K562 (cell line): ENCODE results near the gene ZBTB20. TPM values are rescaled to one million over a fixed set of nuclear protein-coding genes. Genes with fewer than 3 reads are reported as not detected.

ENCODE experiments used
- ATAC-seq: fragments of 200-7000 bp; cut with Tn5 transposase; 3 replicates; pipeline ENCODE4 v1.9.1; 2020; ENCODE audit warnings: moderate library complexity
- BruUV-seq: library from RNA; stranded (reverse); fragments of 400-500 nt; replicated peaks from 2 replicates; lab custom pipeline; 2021; lab: Mats Ljungman, UMichigan
- CTCF ChIA-PET: fragments of 300-600 bp; formaldehyde crosslinking; extraction: SDS; loops from one replicate; lab custom pipeline; 2021; ENCODE audit warnings: low intra/inter-chr PET ratio; lab: Yijun Ruan, JAX
- POLR2A ChIA-PET: fragments of 300-600, 350-650 bp; sonication (Branson Sonifier 250); formaldehyde crosslinking; extraction: SDS; loops from one replicate; lab custom pipeline; 2021; ENCODE audit warnings: antibody characterized with exemption, inconsistent platforms; lab: Yijun Ruan, JAX
- DNase-seq, 4 experiments: peaks; one replicate each; pipeline versions ENCODE4 v3.0.0 to v3.0.0-alpha.2; 2011 to 2018; ENCODE audit warnings: low spot score in 3 of 4, mixed read lengths in 3 of 4; ENCODE audit errors: extremely low read depth in 1 of 4
- FAIRE-seq: peaks from 2 replicates; lab custom pipeline; 2011; peaks lifted over from hg19 to GRCh38; lab: Jason Lieb, UNC
- H2AFZ ChIP-seq: 2 replicates; pipeline ENCODE4 v1.6.0; 2011; ENCODE audit warnings: low read depth, low read length, control low read depth, inconsistent platforms
- H3K27ac ChIP-seq: fragments of 200-600 bp; 3 replicates; pipeline ENCODE4 v1.8.0; 2011; ENCODE audit warnings: low read depth, mild to moderate bottlenecking, control low read depth, inconsistent platforms, low read length, moderate library complexity, mixed read lengths; ENCODE audit errors: extremely low read depth
- H3K27me3 ChIP-seq, 2 experiments: fragments of 300-600 bp in 1 of 2; 2 replicates in 1 of 2; 3 replicates in 1 of 2; pipeline versions ENCODE4 v1.6.0 to v1.8.0; 2011; ENCODE audit warnings: inconsistent platforms in 2 of 2, low read length in 2 of 2, mild to moderate bottlenecking in 1 of 2, mixed read lengths in 1 of 2, moderate library complexity in 1 of 2; ENCODE audit not compliant: control insufficient read depth in 2 of 2, insufficient read depth in 2 of 2
- H3K36me3 ChIP-seq: fragments of 300-600 bp; 3 replicates; pipeline ENCODE4 v1.8.0; 2011; ENCODE audit warnings: mild to moderate bottlenecking, low read length, inconsistent platforms; ENCODE audit not compliant: control insufficient read depth, insufficient read depth
- H3K4me1 ChIP-seq, 2 experiments: fragments of 200-600 bp in 1 of 2; replicated peaks in 1 of 2; 2 replicates in 1 of 2; 3 replicates in 1 of 2; pipeline versions ENCODE4 v1.5.1 to v1.8.0; 2011; ENCODE audit warnings: inconsistent platforms in 2 of 2, low read length in 2 of 2, mild to moderate bottlenecking in 1 of 2, mixed read lengths in 1 of 2, moderate library complexity in 1 of 2; ENCODE audit not compliant: control insufficient read depth in 2 of 2, insufficient read depth in 2 of 2
- H3K4me2 ChIP-seq: 2 replicates; pipeline ENCODE4 v1.6.1; 2011; ENCODE audit warnings: low read length, control low read depth, inconsistent platforms, mixed read lengths; ENCODE audit not compliant: insufficient read depth
- H3K4me3 ChIP-seq: fragments of 200-600 bp; sonication (generic), shearing (Covaris generic); 2 replicates; pipeline ENCODE4 v1.5.1; 2016; ENCODE audit warnings: control low read depth, inconsistent platforms
- H3K79me2 ChIP-seq: fragments of 200-600 bp; 3 replicates; pipeline ENCODE4 v1.8.0; 2011; ENCODE audit warnings: low read length, inconsistent platforms; ENCODE audit not compliant: control insufficient read depth, insufficient read depth
- H3K9ac ChIP-seq, 2 experiments: 2 replicates each; pipeline versions ENCODE4 v1.6.0 to v1.6.1; 2011; ENCODE audit warnings: low read depth in 2 of 2, low read length in 2 of 2, control low read depth in 1 of 2, inconsistent platforms in 1 of 2, mild to moderate bottlenecking in 1 of 2, mixed read lengths in 1 of 2; ENCODE audit not compliant: insufficient read depth in 1 of 2
- H3K9me1 ChIP-seq: one replicate; pipeline ENCODE4 v1.6.0; 2011; ENCODE audit warnings: inconsistent platforms, mild to moderate bottlenecking, low read length, moderate library complexity; ENCODE audit not compliant: control insufficient read depth, insufficient read depth
- H3K9me3 ChIP-seq: replicated peaks from 2 replicates; pipeline ENCODE4 v1.5.1; 2011; ENCODE audit warnings: low read depth, low read length, inconsistent platforms; ENCODE audit not compliant: control insufficient read depth, insufficient read depth
- H4K20me1 ChIP-seq: replicated peaks from 2 replicates; pipeline ENCODE4 v1.6.1; 2011; ENCODE audit warnings: low read length, inconsistent platforms, mixed read lengths; ENCODE audit not compliant: control insufficient read depth, insufficient read depth
- ELF4 ChIP-seq: fragments of 450-650 bp; formaldehyde crosslinking; IDR thresholded peaks from 2 replicates; pipeline ENCODE4 v1.4.0; 2022; ENCODE audit warnings: missing genetic modification characterization
- FOXO4 ChIP-seq: fragments of 450-650 bp; formaldehyde crosslinking; IDR thresholded peaks from 2 replicates; pipeline ENCODE4 v1.4.0; 2020; ENCODE audit warnings: mild to moderate bottlenecking, moderate library complexity
- HMG20B ChIP-seq: fragments of 250-450 bp; sonication (Bioruptor Pico); IDR thresholded peaks from 2 replicates; pipeline ENCODE4 v1.5.0; 2021; ENCODE audit warnings: mild to moderate bottlenecking
- NFE2 ChIP-seq: IDR thresholded peaks from 2 replicates; pipeline ENCODE4 v1.6.1; 2014; ENCODE audit warnings: antibody characterized with exemption, low read depth
- RBM14 ChIP-seq: fragments of 200-400 bp; formaldehyde crosslinking; IDR thresholded peaks from 2 replicates; pipeline ENCODE4 v1.6.1; 2018; ENCODE audit warnings: low read depth, mild to moderate bottlenecking, low read length, moderate library complexity, borderline replicate concordance; ENCODE audit not compliant: insufficient read depth
- SMARCC2 ChIP-seq: fragments of 450-650 bp; IDR thresholded peaks from 2 replicates; pipeline ENCODE4 v1.6.1; 2017; ENCODE audit warnings: antibody characterized with exemption, moderate library complexity, mild to moderate bottlenecking, low read depth
- TAF9B ChIP-seq: fragments of 450-650 bp; IDR thresholded peaks from 2 replicates; pipeline ENCODE4 v1.6.1; 2018; ENCODE audit warnings: mild to moderate bottlenecking; ENCODE audit not compliant: partially characterized antibody
- ZFP36 ChIP-seq: fragments of 150-350 bp; IDR thresholded peaks from 2 replicates; pipeline ENCODE4 v1.6.1; 2018; ENCODE audit warnings: low read length, low read depth; ENCODE audit not compliant: partially characterized antibody
- ZFX ChIP-seq: sonication (generic); formaldehyde crosslinking; IDR thresholded peaks from 2 replicates; pipeline ENCODE4 v1.8.0; 2022; ENCODE audit warnings: mild to moderate bottlenecking, missing genetic modification reagents, moderate library complexity
- WGBS: fragments of 100-300 bp; shearing (Covaris generic); methylation state at CpG from one replicate; pipeline ENCODE4 v1.1.6; 2016; ENCODE audit warnings: low coverage, mixed read lengths; ENCODE audit not compliant: insufficient coverage; ENCODE audit errors: missing lambda C conversion rate; 5-methylcytosine and 5-hydroxymethylcytosine counted together
- in situ Hi-C: fragments of 300-500 bp; cut with MboI; formaldehyde crosslinking; loops from 4 replicates; pipeline ENCODE4 v1.15.0; 2018; ENCODE audit warnings: inconsistent platforms, mixed read lengths
- intact Hi-C: fragments of 100-400 bp; cut with micrococcal nuclease; formaldehyde crosslinking; loops from 2 replicates; pipeline ENCODE4 v1.14.2; 2022
- polyA plus RNA-seq, 8 experiments: library from polyadenylated mRNA; depleted of rRNA in 4 of 8; stranded (reverse) in 5 of 8; unstranded in 3 of 8; fragments of >200 nt; fragmentation: Nextera tagmentation in 2 of 8; fragmentation: Illumina TruSeq in 1 of 8; extraction: Ambion mirVana in 2 of 8; extraction: Trizol in 1 of 8; gene quantifications; 2 replicates each; pipeline versions ENCODE4 v1.2.1 to v1.2.3, GENCODE V29; 2011 to 2014; ENCODE audit warnings: inconsistent platforms in 1 of 8, missing spikeins in 1 of 8
- total RNA-seq, 7 experiments: library from RNA; depleted of rRNA in 6 of 7; stranded (reverse); fragments of >200 nt in 6 of 7; fragmentation: Illumina TruSeq in 2 of 7; extraction: Trizol in 2 of 7; gene quantifications; 2 replicates each; pipeline versions ENCODE4 v1.2.1 to v1.2.3, GENCODE V29; 2011 to 2021; ENCODE audit warnings: low replicate concordance in 1 of 7
- TF ChIP-seq, protein P1 (sequence below): sonication (generic); formaldehyde crosslinking; IDR thresholded peaks from 2 replicates; pipeline ENCODE4 v1.8.1; 2023; ENCODE audit warnings: mild to moderate bottlenecking, missing genetic modification reagents
- TF ChIP-seq, protein P2 (sequence below): sonication (generic); formaldehyde crosslinking; IDR thresholded peaks from 2 replicates; pipeline ENCODE4 v1.8.1; 2023; ENCODE audit warnings: missing genetic modification reagents, mild to moderate bottlenecking, borderline replicate concordance

Gene ZBTB20
- total and polyA plus RNA-seq, 9 of the 15 experiments (the other 6 are each of a cell fraction or from before 2014, with no cell fraction given) = 0.17 to 1.7 (median 0.45) TPM

DNA sequence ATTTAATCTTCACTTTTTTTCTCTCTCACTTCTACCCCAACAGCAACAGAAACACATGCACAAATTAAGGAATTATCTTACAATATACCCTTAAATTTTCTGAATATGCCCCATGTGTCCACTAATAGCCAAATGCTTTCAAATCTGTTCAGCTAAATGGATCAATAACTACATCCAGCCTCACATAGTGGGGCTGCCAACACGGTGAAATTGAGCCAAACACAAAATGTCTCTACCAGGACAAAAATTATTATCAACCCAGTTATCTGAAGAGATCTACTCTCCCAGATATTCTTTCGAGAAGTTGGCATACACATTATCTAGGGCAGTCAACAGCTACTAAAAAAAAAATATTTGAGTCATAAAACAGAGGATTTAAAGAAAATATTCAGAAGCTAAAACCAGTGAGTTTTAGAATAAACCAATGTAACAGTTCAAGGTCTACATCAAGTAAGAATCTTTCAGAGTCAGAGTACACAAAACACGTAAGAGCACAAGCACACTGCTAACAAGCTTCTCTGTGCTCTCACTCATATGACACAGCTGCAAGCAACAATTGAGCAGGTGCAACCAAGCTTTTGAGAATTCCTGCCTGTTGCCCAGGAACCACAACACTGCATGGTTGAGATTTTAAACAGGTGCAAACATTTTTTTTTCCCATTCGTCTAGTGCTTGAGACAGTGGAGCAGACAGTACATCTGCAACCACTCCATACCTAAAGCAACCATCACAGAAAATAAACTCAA is 247.7 kb downstream of the ZBTB20 start (continued):
- TF ChIP-seq, protein P1, sequence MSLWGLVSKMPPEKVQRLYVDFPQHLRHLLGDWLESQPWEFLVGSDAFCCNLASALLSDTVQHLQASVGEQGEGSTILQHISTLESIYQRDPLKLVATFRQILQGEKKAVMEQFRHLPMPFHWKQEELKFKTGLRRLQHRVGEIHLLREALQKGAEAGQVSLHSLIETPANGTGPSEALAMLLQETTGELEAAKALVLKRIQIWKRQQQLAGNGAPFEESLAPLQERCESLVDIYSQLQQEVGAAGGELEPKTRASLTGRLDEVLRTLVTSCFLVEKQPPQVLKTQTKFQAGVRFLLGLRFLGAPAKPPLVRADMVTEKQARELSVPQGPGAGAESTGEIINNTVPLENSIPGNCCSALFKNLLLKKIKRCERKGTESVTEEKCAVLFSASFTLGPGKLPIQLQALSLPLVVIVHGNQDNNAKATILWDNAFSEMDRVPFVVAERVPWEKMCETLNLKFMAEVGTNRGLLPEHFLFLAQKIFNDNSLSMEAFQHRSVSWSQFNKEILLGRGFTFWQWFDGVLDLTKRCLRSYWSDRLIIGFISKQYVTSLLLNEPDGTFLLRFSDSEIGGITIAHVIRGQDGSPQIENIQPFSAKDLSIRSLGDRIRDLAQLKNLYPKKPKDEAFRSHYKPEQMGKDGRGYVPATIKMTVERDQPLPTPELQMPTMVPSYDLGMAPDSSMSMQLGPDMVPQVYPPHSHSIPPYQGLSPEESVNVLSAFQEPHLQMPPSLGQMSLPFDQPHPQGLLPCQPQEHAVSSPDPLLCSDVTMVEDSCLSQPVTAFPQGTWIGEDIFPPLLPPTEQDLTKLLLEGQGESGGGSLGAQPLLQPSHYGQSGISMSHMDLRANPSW (CRISPR knock-in tag) = no peak
- TF ChIP-seq NFE2 = no peak
- TF ChIP-seq ZFX (CRISPR knock-in tag) = no peak
- no peak for TF ChIP-seq ZFP36
- no peak for TF ChIP-seq SMARCC2

- no TSS peak for BruUV-seq
- ChIA-PET POLR2A (no interaction called here), CTCF (no interaction called here)
- H3K27me3 ChIP-seq = no peaks in the 10 kb centered on the region
- ATAC-seq (no peak), DNase-seq (no peak), FAIRE-seq (no peak)
- H3K27ac ChIP-seq = no peak overlapping the region
- H3K4me2 ChIP-seq = no peak overlapping the region
- no peak overlapping the region for H3K4me3 ChIP-seq
- 33% methylated on average over 1 of the region's 1 CpG for WGBS
- no peaks in the 10 kb centered on the region for H4K20me1 ChIP-seq
- H3K36me3 ChIP-seq = no peaks in the 10 kb centered on the region
- no peaks in the 10 kb centered on the region for H3K9me1 ChIP-seq
- H3K9ac ChIP-seq = no peak overlapping the region
- intact Hi-C loops (no loop called here), in situ Hi-C loops (no loop called here)
- H3K4me1 ChIP-seq = no peaks in the 10 kb centered on the region
- H2AFZ ChIP-seq = no peak overlapping the region
- H3K79me2 ChIP-seq = no peaks in the 10 kb centered on the region
- H3K9me3 ChIP-seq = no peaks in the 10 kb centered on the region
- TF ChIP-seq TAF9B (no peak), RBM14 (no peak), FOXO4 (CRISPR knock-in tag) (no peak), ELF4 (CRISPR knock-in tag) (no peak), HMG20B (CRISPR knock-in tag) (no peak)
- TF ChIP-seq, protein P2, sequence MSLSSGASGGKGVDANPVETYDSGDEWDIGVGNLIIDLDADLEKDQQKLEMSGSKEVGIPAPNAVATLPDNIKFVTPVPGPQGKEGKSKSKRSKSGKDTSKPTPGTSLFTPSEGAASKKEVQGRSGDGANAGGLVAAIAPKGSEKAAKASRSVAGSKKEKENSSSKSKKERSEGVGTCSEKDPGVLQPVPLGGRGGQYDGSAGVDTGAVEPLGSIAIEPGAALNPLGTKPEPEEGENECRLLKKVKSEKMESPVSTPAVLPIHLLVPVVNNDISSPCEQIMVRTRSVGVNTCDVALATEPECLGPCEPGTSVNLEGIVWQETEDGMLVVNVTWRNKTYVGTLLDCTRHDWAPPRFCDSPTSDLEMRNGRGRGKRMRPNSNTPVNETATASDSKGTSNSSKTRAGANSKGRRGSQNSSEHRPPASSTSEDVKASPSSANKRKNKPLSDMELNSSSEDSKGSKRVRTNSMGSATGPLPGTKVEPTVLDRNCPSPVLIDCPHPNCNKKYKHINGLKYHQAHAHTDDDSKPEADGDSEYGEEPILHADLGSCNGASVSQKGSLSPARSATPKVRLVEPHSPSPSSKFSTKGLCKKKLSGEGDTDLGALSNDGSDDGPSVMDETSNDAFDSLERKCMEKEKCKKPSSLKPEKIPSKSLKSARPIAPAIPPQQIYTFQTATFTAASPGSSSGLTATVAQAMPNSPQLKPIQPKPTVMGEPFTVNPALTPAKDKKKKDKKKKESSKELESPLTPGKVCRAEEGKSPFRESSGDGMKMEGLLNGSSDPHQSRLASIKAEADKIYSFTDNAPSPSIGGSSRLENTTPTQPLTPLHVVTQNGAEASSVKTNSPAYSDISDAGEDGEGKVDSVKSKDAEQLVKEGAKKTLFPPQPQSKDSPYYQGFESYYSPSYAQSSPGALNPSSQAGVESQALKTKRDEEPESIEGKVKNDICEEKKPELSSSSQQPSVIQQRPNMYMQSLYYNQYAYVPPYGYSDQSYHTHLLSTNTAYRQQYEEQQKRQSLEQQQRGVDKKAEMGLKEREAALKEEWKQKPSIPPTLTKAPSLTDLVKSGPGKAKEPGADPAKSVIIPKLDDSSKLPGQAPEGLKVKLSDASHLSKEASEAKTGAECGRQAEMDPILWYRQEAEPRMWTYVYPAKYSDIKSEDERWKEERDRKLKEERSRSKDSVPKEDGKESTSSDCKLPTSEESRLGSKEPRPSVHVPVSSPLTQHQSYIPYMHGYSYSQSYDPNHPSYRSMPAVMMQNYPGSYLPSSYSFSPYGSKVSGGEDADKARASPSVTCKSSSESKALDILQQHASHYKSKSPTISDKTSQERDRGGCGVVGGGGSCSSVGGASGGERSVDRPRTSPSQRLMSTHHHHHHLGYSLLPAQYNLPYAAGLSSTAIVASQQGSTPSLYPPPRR = no peak
These were observed 250.1 kb downstream of the ZBTB20 start for GRCh38 chr3:114896978-114897377.
